ENCODE measurements around the gene ASAH2. TPM values are rescaled to one million over a fixed set of nuclear protein-coding genes. Genes with fewer than 3 reads are reported as not detected.

The ASAH2 gene
- total RNA-seq, 1 experiment from 2014 or later: 4.6 TPM

DNA sequence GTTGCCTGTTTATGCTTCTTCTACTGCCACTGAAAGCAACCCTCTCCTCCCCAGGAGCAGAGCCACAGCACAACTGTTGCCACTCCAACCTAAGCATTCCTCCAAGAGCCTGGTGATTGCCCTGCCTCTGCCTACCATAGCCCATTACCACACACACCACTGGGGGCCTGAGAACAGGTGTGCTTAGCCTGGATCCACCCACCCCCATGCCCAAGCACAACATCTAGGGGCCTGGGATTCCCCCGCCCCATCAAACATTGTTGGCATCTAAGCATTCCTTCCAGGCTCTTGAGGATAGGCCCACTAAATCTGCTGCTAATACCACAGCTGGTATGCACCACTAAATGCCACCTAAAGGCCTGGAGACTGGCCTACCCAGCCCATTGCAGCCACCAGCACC lies 43.3 kb upstream of the ASAH2 start:
- Mint-ChIP-seq H3K9me3 (peaks cover 3 to 4% of the 10 kb centered on the region in 2 experiments; a peak in 2 of 5 replicates), H3K27ac (no peak overlapping the region), H3K36me3 (ENCODE audit: insufficient read depth in 1 of 3, low read depth in 3 of 3) (no peaks in the 10 kb centered on the region; a peak in 3 of 7 replicates), H3K4me1 (peaks cover 0 to 10% of the 10 kb centered on the region in 2 experiments; a peak in 1 of 4 replicates), H3K4me3 (no peak overlapping the region), H3K27me3 (ENCODE audit: low read depth) (peaks cover 2% of the 10 kb centered on the region)
- Histone ChIP-seq H2AFZ (ENCODE audit: low read length) (no peak overlapping the region), H3K18ac (ENCODE audit: insufficient read length, low read depth, low read length) (no peak overlapping the region), H3K23me2 (ENCODE audit: insufficient read length, low read depth, low read length, poor library complexity, severe bottlenecking) (no peaks in the 10 kb centered on the region), H3K14ac (ENCODE audit: insufficient read depth, low read length) (no peak overlapping the region), H3K27me3 (ENCODE audit: insufficient read depth, low read length) (no peaks in the 10 kb centered on the region), H3K23ac (ENCODE audit: insufficient read length, low read depth, low read length) (no peak overlapping the region), H3K4ac (ENCODE audit: low read depth, low read length) (no peak overlapping the region), H3K27ac (ENCODE audit: insufficient read length, low read depth, low read length) (no peak overlapping the region), H3K4me2 (ENCODE audit: insufficient read depth, insufficient read length, low read length) (no peak overlapping the region), H3K56ac (ENCODE audit: insufficient read length, low read depth, low read length) (no peak overlapping the region), H3K9me3 (ENCODE audit: control insufficient read depth, low read depth, low read length) (no peaks in the 10 kb centered on the region), H2BK120ac (ENCODE audit: low read depth, low read length, poor library complexity, severe bottlenecking) (no peak overlapping the region), H3K79me1 (ENCODE audit: insufficient read depth, low read depth, low read length, poor library complexity, severe bottlenecking) (no peaks in the 10 kb centered on the region), H2AK5ac (ENCODE audit: insufficient read length, low read length) (no peak overlapping the region), H3K4me1 (ENCODE audit: insufficient read depth, low read length) (no peaks in the 10 kb centered on the region), H3K79me2 (ENCODE audit: insufficient read depth, low read length) (no peaks in the 10 kb centered on the region), H4K20me1 (ENCODE audit: control insufficient read depth, insufficient read depth, insufficient read length) (no peaks in the 10 kb centered on the region), H2BK12ac (ENCODE audit: insufficient read length, low read depth, low read length) (no peak overlapping the region), H2BK5ac (ENCODE audit: insufficient read length, low read length) (no peak overlapping the region), H2BK20ac (ENCODE audit: low read depth, low read length, poor library complexity, severe bottlenecking) (no peak overlapping the region), H4K5ac (ENCODE audit: insufficient read length, low read depth, low read length) (no peak overlapping the region), H3T11ph (ENCODE audit: low read length) (no peak overlapping the region), H2BK15ac (ENCODE audit: low read depth, low read length) (no peak overlapping the region), H3K9ac (ENCODE audit: extremely low read depth, insufficient read length, low read length) (no peak overlapping the region), H4K91ac (ENCODE audit: insufficient read length, low read depth, low read length) (no peak overlapping the region), H4K8ac (replicated peaks; ENCODE audit: insufficient read length, low read depth, low read length) (no peak overlapping the region)
- WGBS (ENCODE audit: extremely low coverage, insufficient read length, low lambda C conversion rate): no CpG with 5 or more reads among the region's 1 CpG
- TF ChIP-seq, protein P1, sequence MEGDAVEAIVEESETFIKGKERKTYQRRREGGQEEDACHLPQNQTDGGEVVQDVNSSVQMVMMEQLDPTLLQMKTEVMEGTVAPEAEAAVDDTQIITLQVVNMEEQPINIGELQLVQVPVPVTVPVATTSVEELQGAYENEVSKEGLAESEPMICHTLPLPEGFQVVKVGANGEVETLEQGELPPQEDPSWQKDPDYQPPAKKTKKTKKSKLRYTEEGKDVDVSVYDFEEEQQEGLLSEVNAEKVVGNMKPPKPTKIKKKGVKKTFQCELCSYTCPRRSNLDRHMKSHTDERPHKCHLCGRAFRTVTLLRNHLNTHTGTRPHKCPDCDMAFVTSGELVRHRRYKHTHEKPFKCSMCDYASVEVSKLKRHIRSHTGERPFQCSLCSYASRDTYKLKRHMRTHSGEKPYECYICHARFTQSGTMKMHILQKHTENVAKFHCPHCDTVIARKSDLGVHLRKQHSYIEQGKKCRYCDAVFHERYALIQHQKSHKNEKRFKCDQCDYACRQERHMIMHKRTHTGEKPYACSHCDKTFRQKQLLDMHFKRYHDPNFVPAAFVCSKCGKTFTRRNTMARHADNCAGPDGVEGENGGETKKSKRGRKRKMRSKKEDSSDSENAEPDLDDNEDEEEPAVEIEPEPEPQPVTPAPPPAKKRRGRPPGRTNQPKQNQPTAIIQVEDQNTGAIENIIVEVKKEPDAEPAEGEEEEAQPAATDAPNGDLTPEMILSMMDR (conservative IDR thresholded peaks at IDR 0.05): no peak
- no peak for DNase-seq
